SK-N-SH (cell line): ENCODE measurements around the gene TRIM67. TPM values are rescaled to one million over a fixed set of nuclear protein-coding genes. Genes with fewer than 3 reads are reported as not detected.

Experiments used
- CTCF ChIA-PET: fragments of 300-600, 350-600 bp; formaldehyde crosslinking; extraction: SDS; loops from one replicate; lab custom pipeline; 2021; lab: Yijun Ruan, JAX
- POLR2A ChIA-PET: fragments of 350-600 bp; sonication (Branson Sonifier 250); formaldehyde crosslinking; extraction: SDS; loops from one replicate; lab custom pipeline; 2020; ENCODE audit warnings: antibody characterized with exemption, inconsistent platforms; lab: Yijun Ruan, JAX
- DNase-seq: peaks from one replicate; pipeline ENCODE4 v3.0.0; 2012
- H2AFZ ChIP-seq: fragments of 200-600 bp; sonication (generic); 2 replicates; pipeline ENCODE4 v1.8.1; 2016; ENCODE audit warnings: antibody characterized with exemption, mild to moderate bottlenecking, low read depth
- H3F3A ChIP-seq: fragments of 200-600 bp; sonication (generic); replicated peaks from 2 replicates; pipeline ENCODE3; 2016; ENCODE audit warnings: antibody characterized with exemption, mild to moderate bottlenecking; ENCODE audit not compliant: insufficient read depth
- H3K27ac ChIP-seq, 2 experiments: fragments of 200-500 bp in 1 of 2; fragments of 200-600 bp in 1 of 2; sonication (Bioruptor generic) in 1 of 2; sonication (generic), shearing (Covaris generic) in 1 of 2; 2 replicates each; pipeline versions ENCODE4 v1.5.1 to v1.6.1; 2014 to 2016; ENCODE audit warnings: low read depth in 2 of 2, inconsistent platforms in 1 of 2, low read length in 1 of 2, mild to moderate bottlenecking in 1 of 2, mixed read lengths in 1 of 2
- H3K27me3 ChIP-seq: fragments of 200-600 bp; sonication (generic), shearing (Covaris generic); 2 replicates; pipeline ENCODE4 v1.6.1; 2016; ENCODE audit warnings: mixed run types; ENCODE audit not compliant: insufficient read depth
- H3K36me3 ChIP-seq, 2 experiments: fragments of 200-500 bp in 1 of 2; fragments of 200-600 bp in 1 of 2; sonication (Bioruptor generic) in 1 of 2; sonication (generic) in 1 of 2; replicated peaks in 1 of 2; 2 replicates each; pipeline versions ENCODE3 to v1.5.1; 2014 to 2016; ENCODE audit warnings: low read length in 1 of 2, mild to moderate bottlenecking in 1 of 2; ENCODE audit not compliant: insufficient read depth in 2 of 2, control insufficient read depth in 1 of 2
- H3K4me1 ChIP-seq, 2 experiments: fragments of 200-500 bp in 1 of 2; fragments of 200-600 bp in 1 of 2; sonication (Bioruptor generic) in 1 of 2; sonication (generic), shearing (Covaris generic) in 1 of 2; 2 replicates each; pipeline versions ENCODE4 v1.5.1 to v1.6.1; 2014 to 2016; ENCODE audit warnings: low read depth in 1 of 2, low read length in 1 of 2, mixed run types in 1 of 2; ENCODE audit not compliant: insufficient read depth in 2 of 2, control insufficient read depth in 1 of 2
- H3K4me2 ChIP-seq: fragments of 200-600 bp; sonication (generic), shearing (Covaris generic); 2 replicates; pipeline ENCODE4 v1.6.1; 2017; ENCODE audit warnings: mixed run types
- H3K4me3 ChIP-seq, 2 experiments: fragments of 200-500 bp in 1 of 2; fragments of 200-600 bp in 1 of 2; sonication (Bioruptor generic) in 1 of 2; sonication (generic), shearing (Covaris generic) in 1 of 2; 2 replicates each; pipeline versions ENCODE4 v1.5.1 to v1.8.1; 2014 to 2016; ENCODE audit warnings: low read depth in 2 of 2, inconsistent platforms in 1 of 2, low read length in 1 of 2, mild to moderate bottlenecking in 1 of 2, mixed read lengths in 1 of 2, moderate library complexity in 1 of 2
- H3K79me2 ChIP-seq: fragments of 200-600 bp; sonication (generic); 2 replicates; pipeline ENCODE4 v1.8.1; 2017; ENCODE audit warnings: mild to moderate bottlenecking; ENCODE audit not compliant: insufficient read depth
- H3K9ac ChIP-seq: fragments of 200-600 bp; sonication (generic); 2 replicates; pipeline ENCODE4 v1.6.1; 2017; ENCODE audit warnings: mixed run types
- H3K9me2 ChIP-seq: fragments of 200-600 bp; sonication (generic); 2 replicates; pipeline ENCODE4 v1.6.1; 2017; ENCODE audit warnings: mixed run types
- H3K9me3 ChIP-seq: fragments of 200-600 bp; sonication (generic); 2 replicates; pipeline ENCODE4 v1.6.1; 2017; ENCODE audit warnings: mixed run types, mild to moderate bottlenecking, moderate library complexity
- H4K20me1 ChIP-seq: fragments of 200-600 bp; sonication (generic); 2 replicates; pipeline ENCODE4 v1.6.1; 2017; ENCODE audit warnings: mild to moderate bottlenecking, mixed run types; ENCODE audit not compliant: insufficient read depth
- CHD2 ChIP-seq: fragments of 150-350 bp; IDR thresholded peaks from 2 replicates; pipeline ENCODE4 v1.6.1; 2018; ENCODE audit warnings: low read length; ENCODE audit not compliant: partially characterized antibody
- EP300 ChIP-seq, 2 experiments: IDR thresholded peaks; 2 replicates each; pipeline versions ENCODE4 v1.4.0 to v1.6.1; 2012; ENCODE audit warnings: borderline replicate concordance in 1 of 2, low read depth in 1 of 2, low read length in 1 of 2
- EZH2phosphoT487 ChIP-seq: fragments of 200-600 bp; sonication (generic); IDR thresholded peaks from 2 replicates; pipeline ENCODE4 v1.6.1; 2017; ENCODE audit warnings: low read depth, mixed run types, mild to moderate bottlenecking, antibody characterized with exemption, moderate library complexity, borderline replicate concordance
- FOSL2 ChIP-seq: IDR thresholded peaks from 2 replicates; pipeline ENCODE4 v1.4.0; 2012; ENCODE audit warnings: low read depth, mild to moderate bottlenecking, moderate library complexity, borderline replicate concordance
- FOXJ3 ChIP-seq: sonication (generic); formaldehyde crosslinking; IDR thresholded peaks from 2 replicates; pipeline ENCODE4 v1.5.1; 2020; ENCODE audit warnings: mild to moderate bottlenecking, missing genetic modification reagents
- JUND ChIP-seq: IDR thresholded peaks from 2 replicates; pipeline ENCODE4 v1.4.0; 2012
- MAX ChIP-seq: IDR thresholded peaks from 2 replicates; pipeline ENCODE4 v1.4.0; 2012; ENCODE audit warnings: low read depth
- MXI1 ChIP-seq: IDR thresholded peaks from 2 replicates; pipeline ENCODE4 v1.6.1; 2012; ENCODE audit warnings: mild to moderate bottlenecking, low read depth, low read length, improper control_type of control experiment
- NFIC ChIP-seq: IDR thresholded peaks from 2 replicates; pipeline ENCODE4 v1.4.0; 2012; ENCODE audit warnings: borderline replicate concordance
- NRF1 ChIP-seq: IDR thresholded peaks from 2 replicates; pipeline ENCODE4 v1.6.1; 2012; ENCODE audit warnings: low read depth, mild to moderate bottlenecking, low read length
- PBX3 ChIP-seq: IDR thresholded peaks from 2 replicates; pipeline ENCODE4; 2012
- POLR2AphosphoS5 ChIP-seq: IDR thresholded peaks from 2 replicates; pipeline ENCODE4 v1.6.1; 2012; ENCODE audit warnings: low read depth, low read length
- RCOR1 ChIP-seq: fragments of 150-350 bp; IDR thresholded peaks from 2 replicates; pipeline ENCODE4 v1.6.1; 2017; ENCODE audit warnings: antibody characterized with exemption, low read length
- REST ChIP-seq: IDR thresholded peaks from 2 replicates; pipeline ENCODE4 v1.6.1; 2012; ENCODE audit warnings: mild to moderate bottlenecking, low read depth, low read length, moderate library complexity
- SIN3A ChIP-seq: IDR thresholded peaks from 2 replicates; pipeline ENCODE4 v1.6.1; 2012; ENCODE audit warnings: low read depth, mild to moderate bottlenecking, low read length, moderate library complexity, borderline replicate concordance
- SMC3 ChIP-seq: IDR thresholded peaks from 2 replicates; pipeline ENCODE4 v1.6.1; 2012; ENCODE audit warnings: low read depth, low read length, improper control_type of control experiment
- TCF12 ChIP-seq: IDR thresholded peaks from 2 replicates; pipeline ENCODE4 v1.4.0; 2012
- TEAD4 ChIP-seq: IDR thresholded peaks from 2 replicates; pipeline ENCODE4 v1.4.0; 2012; ENCODE audit warnings: mild to moderate bottlenecking, borderline replicate concordance; ENCODE audit not compliant: insufficient read depth
- USF2 ChIP-seq: fragments of 150-350 bp; IDR thresholded peaks from 2 replicates; pipeline ENCODE4 v1.6.1; 2017; ENCODE audit warnings: antibody characterized with exemption, low read length, low read depth, borderline replicate concordance
- WGBS: methylation state at CpG from one replicate; pipeline ENCODE4 v1.1.6; 2017; ENCODE audit warnings: low lambda C conversion rate; 5-methylcytosine and 5-hydroxymethylcytosine counted together
- polyA plus RNA-seq, 3 experiments: library from polyadenylated mRNA; depleted of rRNA; stranded (reverse); fragments of >200 nt; gene quantifications; 2 replicates each; pipeline ENCODE4 v1.2.3, GENCODE V29; 2012

The TRIM67 gene
- polyA plus RNA-seq, 1 of the 3 experiments (the other 2 are of a cell fraction) = not detected

- TF ChIP-seq REST (peak; percentile 83; the same call in 1 of the 2 replicates), PBX3 (0 out of 2 replicates have a peak, but pooled peaks have one; percentile 18), SMC3 (no peak), CHD2 (no peak), MAX (no peak), TCF12 (peak; percentile 48), JUND (peak; percentile 57), EZH2phosphoT487 (no peak), EP300 (IDR thresholded peaks at IDR 0.05; ENCODE audit: borderline replicate concordance in 1 of 2, low read depth in 1 of 2, low read length in 1 of 2) (peak in 1 of 2 experiments; percentile 38; a peak in 1 of 4 replicates), TEAD4 (no peak)
Observed at GRCh38 chr1:231139125-231139649, 22.7 kb upstream of the TRIM67 start (continued).

- ChIA-PET POLR2A (no interaction called here), CTCF (interaction anchor here (1.2 to 1.5 kb wide), 2 partner anchors 16 to 71 kb away, joined by 3 to 4 read pairs; no protein-coding TSS in a partner anchor)
- DNase-seq = no peak
- H4K20me1 ChIP-seq = no peaks in the 10 kb centered on the region
- no peak overlapping the region for H3K4me3 ChIP-seq
- H3K27ac ChIP-seq = peak overlapping the region in 1 of 2 experiments; percentile 79; a peak in 2 of 4 replicates
- WGBS = 36% methylated on average over 7 of the region's 8 CpGs
- no peaks in the 10 kb centered on the region for H3K36me3 ChIP-seq
- no peaks in the 10 kb centered on the region for H3K9me2 ChIP-seq
- H3K27me3 ChIP-seq = no peaks in the 10 kb centered on the region
- H3K4me1 ChIP-seq = peaks cover 0 to 12% of the 10 kb centered on the region in 2 experiments; a peak in 1 of 4 replicates
- H3K9me3 ChIP-seq = no peaks in the 10 kb centered on the region
- H2AFZ ChIP-seq = no peak overlapping the region
- H3K4me2 ChIP-seq = peak overlapping the region; percentile 51; the same call in 1 of the 2 replicates
- peaks cover 13% of the 10 kb centered on the region for H3F3A ChIP-seq
- H3K9ac ChIP-seq = peak overlapping the region; percentile 14; the same call in 1 of the 2 replicates
- H3K79me2 ChIP-seq = no peaks in the 10 kb centered on the region
- no peak for TF ChIP-seq NRF1
- no peak for TF ChIP-seq POLR2AphosphoS5
- no peak for TF ChIP-seq USF2
- no peak for TF ChIP-seq MXI1
- peak; percentile 45 for TF ChIP-seq NFIC
- no peak for TF ChIP-seq SIN3A
- TF ChIP-seq FOXJ3 (CRISPR knock-in tag) = no peak
- TF ChIP-seq PBX3 = peak; percentile 49
- peak; percentile 36 for TF ChIP-seq JUND
- TF ChIP-seq TEAD4 = 0 out of 2 replicates have a peak, but pooled peaks have one; percentile 3
- no peak for TF ChIP-seq RCOR1
- TF ChIP-seq EZH2phosphoT487 = no peak
- peak; percentile 18; the same call in 1 of the 2 replicates for TF ChIP-seq FOSL2
- peak; percentile 52 for TF ChIP-seq TCF12
- peak in 1 of 2 experiments; percentile 34; a peak in 1 of 4 replicates for TF ChIP-seq EP300 (IDR thresholded peaks at IDR 0.05; ENCODE audit: borderline replicate concordance in 1 of 2, low read depth in 1 of 2, low read length in 1 of 2)
- TF ChIP-seq MAX = no peak
Observed at GRCh38 chr1:231139659-231140654, 21.9 kb upstream of the TRIM67 start.
